Activated T-cell treated with anti-CD3 and anti-CD28 coated beads, Interleukin-2, amount 50 U/mL, for 72 hours (primary cell): ENCODE results near the gene C5AR2. TPM values are rescaled to one million over a fixed set of nuclear protein-coding genes. Genes with fewer than 3 reads are reported as not detected.
"Not testable (repeated sequence)": the region's sequence is repeated elsewhere in the genome, so short reads cannot be mapped to it uniquely, and the experiment has no call there.

Source experiments
- ATAC-seq, 2 donors: fragments of 150-1000 bp; cut with Tn5 transposase; replicated peaks in 1 of 2; 2 replicates each; pipeline ENCODE4 v1.10.0; 2021; ENCODE audit warnings: moderate library complexity in 2 of 2, mild to moderate bottlenecking in 1 of 2
- DNase-seq, 2 donors: peaks; one replicate each; pipeline ENCODE4 v3.0.0; 2021 to 2022; ENCODE audit warnings: mixed read lengths in 1 of 2
- H3K27ac Mint-ChIP-seq: one replicate; pipeline ENCODE4 v1.8.0; 2022; ENCODE audit warnings: mild to moderate bottlenecking, moderate library complexity, mixed read lengths
- H3K27me3 Mint-ChIP-seq: one replicate; pipeline ENCODE4 v1.8.0; 2022; ENCODE audit warnings: low read depth, mixed read lengths
- H3K36me3 Mint-ChIP-seq, 2 donors: one replicate each; pipeline ENCODE4 v1.8.0; 2022; ENCODE audit warnings: mixed read lengths in 2 of 2, mild to moderate bottlenecking in 1 of 2; ENCODE audit not compliant: insufficient read depth in 2 of 2
- H3K4me1 Mint-ChIP-seq: one replicate; pipeline ENCODE4 v1.8.0; 2022; ENCODE audit warnings: low read depth, mixed read lengths
- H3K4me3 Mint-ChIP-seq, 2 donors: one replicate each; pipeline ENCODE4 v1.8.0; 2022; ENCODE audit warnings: mild to moderate bottlenecking in 2 of 2, mixed read lengths in 2 of 2, moderate library complexity in 2 of 2
- H3K9me3 Mint-ChIP-seq, 2 donors: one replicate each; pipeline ENCODE4 v1.8.0; 2022; ENCODE audit warnings: mixed read lengths in 2 of 2
- total RNA-seq, 2 donors: library from RNA; stranded (reverse); gene quantifications; one replicate each; pipeline ENCODE4 v1.2.3, GENCODE V29; 2022

C5AR2 gene
- total RNA-seq, 2 donors from 2014 or later, result not detected

DNA sequence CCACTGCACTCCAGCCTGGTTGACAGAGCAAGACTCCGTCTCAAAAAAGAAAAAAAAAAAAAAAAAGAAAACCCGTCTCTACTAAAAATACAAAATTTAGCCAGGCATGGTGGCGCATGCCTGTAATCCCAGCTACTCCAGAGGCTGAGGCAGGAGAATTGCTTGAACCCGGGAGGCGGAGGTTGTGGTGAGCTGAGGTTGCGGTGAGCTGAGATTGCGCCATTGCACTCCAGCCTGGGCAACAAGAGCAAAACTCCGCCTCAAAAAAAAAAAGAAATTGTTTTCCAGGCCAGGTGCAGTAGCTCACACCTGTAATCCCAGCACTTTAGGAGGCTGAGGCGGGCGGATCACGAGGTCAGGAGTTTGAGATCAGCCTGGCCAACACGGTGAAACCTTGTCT is 54.6 kb downstream of the C5AR2 start:
- H3K4me1 Mint-ChIP-seq, result peaks cover 16% of the 10 kb centered on the region
- not testable (repeated sequence) for H3K4me3 Mint-ChIP-seq, H3K36me3 Mint-ChIP-seq, H3K27ac Mint-ChIP-seq, H3K9me3 Mint-ChIP-seq, H3K27me3 Mint-ChIP-seq, DNase-seq, ATAC-seq

DNA sequence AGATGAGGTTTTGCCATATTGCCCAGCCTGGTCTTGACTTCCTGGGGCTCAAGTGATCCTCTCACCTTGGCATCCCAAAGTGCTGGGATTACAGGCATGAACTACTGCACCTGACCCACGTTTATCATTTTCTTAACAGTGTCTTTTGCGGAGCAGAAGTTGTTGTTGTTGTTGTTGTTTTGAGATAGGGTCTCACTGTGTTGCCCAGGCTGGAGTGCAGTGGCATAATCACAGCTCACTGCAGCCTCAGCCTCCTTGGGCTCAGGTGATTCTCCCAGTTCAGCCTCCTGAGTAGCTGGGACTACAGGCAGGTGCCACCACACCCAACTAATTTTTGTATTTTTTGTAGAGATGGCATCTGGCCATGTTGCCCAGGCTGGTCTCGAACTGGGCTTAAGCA is 55.6 kb downstream of the C5AR2 start:
- peaks cover 15% of the 10 kb centered on the region for H3K4me1 Mint-ChIP-seq
- not testable (repeated sequence) for H3K36me3 Mint-ChIP-seq, H3K9me3 Mint-ChIP-seq, ATAC-seq, H3K27me3 Mint-ChIP-seq, H3K4me3 Mint-ChIP-seq, DNase-seq, H3K27ac Mint-ChIP-seq

DNA sequence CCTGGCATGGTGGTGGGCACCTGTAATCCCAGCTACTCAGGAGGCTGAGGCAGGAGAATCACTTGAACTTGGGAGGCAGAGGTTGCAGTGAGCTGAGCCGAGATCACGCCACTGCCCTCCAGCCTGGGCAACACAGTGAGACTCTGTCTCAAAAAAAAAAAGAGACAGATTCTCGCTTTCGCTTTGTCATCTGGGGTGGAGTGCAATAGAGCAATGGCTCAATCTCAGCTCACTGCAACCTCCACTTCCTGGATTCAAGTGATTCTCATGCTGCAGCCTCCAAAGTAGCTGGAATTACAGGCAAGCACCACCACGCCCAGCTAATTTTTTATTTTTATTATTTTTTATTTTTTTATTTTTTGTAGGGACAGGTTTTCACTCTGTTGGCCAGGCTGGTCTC is 56.7 kb downstream of the C5AR2 start:
- H3K27me3 Mint-ChIP-seq, H3K36me3 Mint-ChIP-seq, ATAC-seq, H3K27ac Mint-ChIP-seq, H3K4me3 Mint-ChIP-seq, DNase-seq, H3K4me1 Mint-ChIP-seq, H3K9me3 Mint-ChIP-seq: not testable (repeated sequence)

GRCh38 chr19:47389150-47389556 is 57.2 kb downstream of the C5AR2 start:
- H3K27ac Mint-ChIP-seq, result no peak overlapping the region
- no peak for ATAC-seq
- no peak for DNase-seq
- H3K4me3 Mint-ChIP-seq, result no peak overlapping the region
- peaks cover 6% of the 10 kb centered on the region for H3K27me3 Mint-ChIP-seq
- H3K36me3 Mint-ChIP-seq, result no peaks in the 10 kb centered on the region
- H3K9me3 Mint-ChIP-seq, result no peaks in the 10 kb centered on the region
- H3K4me1 Mint-ChIP-seq, result peaks cover 6% of the 10 kb centered on the region

- Mint-ChIP-seq H3K27me3 (peaks cover 10% of the 10 kb centered on the region), H3K4me3 (no peak overlapping the region), H3K27ac (no peak overlapping the region), H3K36me3 (no peaks in the 10 kb centered on the region), H3K9me3 (no peaks in the 10 kb centered on the region), H3K4me1 (peaks cover 6% of the 10 kb centered on the region)
- DNase-seq (no peak), ATAC-seq (no peak)
Observed at GRCh38 chr19:47390533-47391488, 58.8 kb downstream of the C5AR2 start.

DNA sequence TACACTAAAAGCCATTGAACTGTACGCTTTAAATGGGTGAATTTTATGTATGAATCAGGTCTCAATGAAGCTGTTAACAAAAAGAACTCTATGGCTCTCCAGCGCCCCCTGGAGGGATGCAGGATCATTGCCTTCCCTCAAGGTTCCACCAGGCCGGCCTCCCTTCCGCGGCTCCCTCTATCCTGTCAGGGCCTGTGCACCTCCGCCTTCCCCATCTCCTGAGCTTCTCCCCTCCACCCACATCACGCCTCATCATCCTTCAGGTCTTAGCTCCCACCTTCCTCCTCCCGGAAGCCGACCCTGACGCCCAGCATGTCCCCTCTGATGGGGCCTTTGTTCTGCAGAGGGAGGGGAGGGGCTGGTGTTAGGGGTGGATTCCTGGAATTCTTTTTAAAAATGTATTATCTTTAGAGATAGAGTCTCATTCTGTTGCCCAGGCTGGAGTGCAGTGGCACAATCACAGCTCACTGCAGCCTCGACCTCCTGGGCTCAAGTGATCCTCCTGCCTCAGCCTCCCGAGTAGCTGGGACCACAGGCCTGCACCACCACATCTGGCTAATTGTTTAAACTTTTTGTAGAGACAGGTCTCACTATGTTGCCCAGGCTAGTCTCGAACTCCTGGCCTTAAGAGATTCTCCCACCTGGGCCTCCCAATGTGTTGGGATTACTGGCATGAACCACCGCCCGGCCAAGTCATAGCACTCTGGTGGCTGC is 59.7 kb downstream of the C5AR2 start:
- H3K36me3 Mint-ChIP-seq, result no peaks in the 10 kb centered on the region
- H3K4me1 Mint-ChIP-seq, result peaks cover 6% of the 10 kb centered on the region
- DNase-seq (peak; percentile 80 to 86), ATAC-seq (peak; percentile 77 to 85)
- no peaks in the 10 kb centered on the region for H3K9me3 Mint-ChIP-seq
- no peak overlapping the region for H3K27ac Mint-ChIP-seq
- peaks cover 10% of the 10 kb centered on the region for H3K27me3 Mint-ChIP-seq
- H3K4me3 Mint-ChIP-seq, result no peak overlapping the region

Other genes with a start within 250 kb of the C5AR2 start
- 10 to 100 TPM; 76.0 to 84.0 TPM for gene ZC3H4, start 218.4 kb upstream of the C5AR2 start, total RNA-seq
- gene SAE1, start 201.3 kb upstream of the C5AR2 start, total RNA-seq, result 100 to 1,000 TPM; 232 to 254 TPM
- 10 to 100 TPM; 41.4 to 59.2 TPM for gene BBC3, start 101.0 kb upstream of the C5AR2 start, total RNA-seq
- 10 to 100 TPM; 51.6 to 51.7 TPM for gene CCDC9, start 75.7 kb upstream of the C5AR2 start, total RNA-seq
- gene INAFM1, start 57.3 kb upstream of the C5AR2 start, total RNA-seq, result 10 to 100 TPM; 19.7 to 21.4 TPM
- 1 to 10 TPM; 1.8 to 3.0 TPM for gene C5AR1, start 22.3 kb upstream of the C5AR2 start, total RNA-seq
- 10 to 100 TPM in 1 of 2 donors, 1 to 10 TPM in 1; 9.4 to 11.8 TPM for gene DHX34, start 17.1 kb downstream of the C5AR2 start, total RNA-seq
- gene MEIS3, start 87.4 kb downstream of the C5AR2 start, total RNA-seq, result under 1 TPM; 0.23 to 0.26 TPM
- under 1 TPM; 0.17 to 0.97 TPM for gene SLC8A2, start 139.7 kb downstream of the C5AR2 start, total RNA-seq
- 10 to 100 TPM in 1 of 2 donors, 1 to 10 TPM in 1; 7.2 to 10.5 TPM for gene KPTN, start 152.0 kb downstream of the C5AR2 start, total RNA-seq
- gene NAPA, start 182.9 kb downstream of the C5AR2 start, total RNA-seq, result 10 to 100 TPM; 64.4 to 71.5 TPM
- gene ZNF541, start 241.0 kb downstream of the C5AR2 start, total RNA-seq, result under 1 TPM; 0.69 to 0.96 TPM